ENCODE measurements around the gene AOAH. TPM values are rescaled to one million over a fixed set of nuclear protein-coding genes. Genes with fewer than 3 reads are reported as not detected.

Gene AOAH
- total and polyA plus RNA-seq, 2 donors from 2014 or later, result 2.7 to 24.7 TPM

DNA sequence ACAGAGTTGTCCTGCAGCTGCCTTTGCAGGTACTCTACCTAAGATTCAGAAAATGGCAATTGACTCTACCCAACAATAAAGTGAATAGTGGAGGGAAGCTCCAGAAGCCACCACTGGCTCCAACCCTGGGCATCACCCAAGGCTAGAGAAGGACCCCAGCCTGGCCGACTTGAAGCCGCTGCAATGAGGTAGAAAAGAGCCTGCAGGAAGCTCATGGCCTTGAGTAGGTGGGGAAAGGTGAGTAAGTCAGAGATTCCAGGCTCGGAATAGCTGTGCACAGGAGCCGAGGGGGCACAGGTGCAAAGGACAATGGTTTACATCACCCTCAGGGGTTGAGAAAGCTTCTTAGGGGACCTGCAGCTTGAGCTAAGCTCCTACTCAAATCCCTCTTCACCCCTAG is 83.6 kb downstream of the AOAH start:
- no peaks in the 10 kb centered on the region for H3K9me3 ChIP-seq (ENCODE audit: control insufficient read depth in 2 of 3, insufficient read depth in 1 of 3, low read length in 3 of 3)
- no peaks in the 10 kb centered on the region for H3K36me3 ChIP-seq (ENCODE audit: control insufficient read depth in 2 of 3, insufficient read depth in 3 of 3, low read length in 3 of 3)
- no peak overlapping the region for H3K27ac ChIP-seq (ENCODE audit: low read depth in 2 of 2, low read length in 2 of 2)
- no peaks in the 10 kb centered on the region for H3K4me1 ChIP-seq (ENCODE audit: control insufficient read depth in 2 of 3, insufficient read depth in 2 of 3, low read depth in 1 of 3, low read length in 3 of 3)
- H3K9ac ChIP-seq (ENCODE audit: low read length in 3 of 3), result no peak overlapping the region
- no peaks in the 10 kb centered on the region for H3K27me3 ChIP-seq (ENCODE audit: control insufficient read depth, insufficient read depth, low read length)
- TF ChIP-seq CTCF (IDR thresholded peaks at IDR 0.05; ENCODE audit: borderline replicate concordance, extremely low read depth, insufficient read depth), result no peak
- DNase-seq, result no peak
- no peak overlapping the region for H3K4me3 ChIP-seq (ENCODE audit: low read length in 3 of 3)
- FAIRE-seq, result no peak
- intact Hi-C loops (cut with DNase I), result no loop called here

GRCh38 chr7:36639826-36640225 is 84.5 kb downstream of the AOAH start:
- no peak for FAIRE-seq
- H3K9ac ChIP-seq (ENCODE audit: low read length in 3 of 3), result no peak overlapping the region

GRCh38 chr7:36638586-36639263 is 85.6 kb downstream of the AOAH start:
- DNase-seq, result no peak
- no peaks in the 10 kb centered on the region for H3K9me3 ChIP-seq (ENCODE audit: control insufficient read depth in 2 of 3, insufficient read depth in 1 of 3, low read length in 3 of 3)
- H3K4me3 ChIP-seq (ENCODE audit: low read length in 3 of 3), result no peak overlapping the region
- no peaks in the 10 kb centered on the region for H3K27me3 ChIP-seq (ENCODE audit: control insufficient read depth, insufficient read depth, low read length)
- intact Hi-C loops (cut with DNase I), result no loop called here
- no peak for FAIRE-seq
- peaks cover 0 to 2% (median 0%) of the 10 kb centered on the region in 3 donors for H3K4me1 ChIP-seq (ENCODE audit: control insufficient read depth in 2 of 3, insufficient read depth in 2 of 3, low read depth in 1 of 3, low read length in 3 of 3)
- H3K9ac ChIP-seq (ENCODE audit: low read length in 3 of 3), result no peak overlapping the region
- no peaks in the 10 kb centered on the region for H3K36me3 ChIP-seq (ENCODE audit: control insufficient read depth in 2 of 3, insufficient read depth in 3 of 3, low read length in 3 of 3)
- H3K27ac ChIP-seq (ENCODE audit: low read depth in 2 of 2, low read length in 2 of 2), result no peak overlapping the region
- TF ChIP-seq CTCF (IDR thresholded peaks at IDR 0.05; ENCODE audit: borderline replicate concordance, extremely low read depth, insufficient read depth), result no peak

More at GRCh38 chr7:36639826-36640225, 84.5 kb downstream of the AOAH start:
- no peak overlapping the region for H3K4me3 ChIP-seq (ENCODE audit: low read length in 3 of 3)
- DNase-seq, result no peak
- no peak overlapping the region for H3K27ac ChIP-seq (ENCODE audit: low read depth in 2 of 2, low read length in 2 of 2)
- no peaks in the 10 kb centered on the region for H3K36me3 ChIP-seq (ENCODE audit: control insufficient read depth in 2 of 3, insufficient read depth in 3 of 3, low read length in 3 of 3)
- no peak for TF ChIP-seq CTCF (IDR thresholded peaks at IDR 0.05; ENCODE audit: borderline replicate concordance, extremely low read depth, insufficient read depth)
- H3K27me3 ChIP-seq (ENCODE audit: control insufficient read depth, insufficient read depth, low read length), result no peaks in the 10 kb centered on the region
- H3K9me3 ChIP-seq (ENCODE audit: control insufficient read depth in 2 of 3, insufficient read depth in 1 of 3, low read length in 3 of 3), result no peaks in the 10 kb centered on the region
- intact Hi-C loops (cut with DNase I), result no loop called here
- no peaks in the 10 kb centered on the region for H3K4me1 ChIP-seq (ENCODE audit: control insufficient read depth in 2 of 3, insufficient read depth in 2 of 3, low read depth in 1 of 3, low read length in 3 of 3)

DNA sequence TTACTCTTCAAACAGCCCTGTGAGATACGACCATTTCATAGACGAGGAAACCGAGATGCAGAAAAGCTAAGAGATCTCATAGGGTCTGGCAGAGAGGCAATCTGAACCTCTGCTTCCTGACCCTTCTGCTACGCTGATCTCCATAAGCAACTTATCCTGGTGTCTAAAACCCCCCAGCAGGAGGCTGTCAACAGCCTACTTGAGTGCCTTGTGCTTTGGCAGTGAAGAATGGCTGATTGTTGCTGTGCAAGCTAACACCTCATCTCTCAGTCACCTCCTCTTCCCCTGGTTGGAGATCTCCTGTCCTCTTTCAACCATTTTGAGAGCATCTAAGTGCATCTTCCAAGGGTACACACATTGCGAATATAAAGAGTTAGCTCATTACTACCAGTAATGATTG is 86.2 kb downstream of the AOAH start:
- Histone ChIP-seq H3K9me3 (ENCODE audit: control insufficient read depth in 2 of 3, insufficient read depth in 1 of 3, low read length in 3 of 3) (no peaks in the 10 kb centered on the region), H3K4me1 (ENCODE audit: control insufficient read depth in 2 of 3, insufficient read depth in 2 of 3, low read depth in 1 of 3, low read length in 3 of 3) (peaks cover 0 to 4% (median 2%) of the 10 kb centered on the region in 3 donors), H3K4me3 (ENCODE audit: low read length in 3 of 3) (no peak overlapping the region), H3K9ac (ENCODE audit: low read length in 3 of 3) (no peak overlapping the region), H3K27me3 (ENCODE audit: control insufficient read depth, insufficient read depth, low read length) (no peaks in the 10 kb centered on the region), H3K36me3 (ENCODE audit: control insufficient read depth in 2 of 3, insufficient read depth in 3 of 3, low read length in 3 of 3) (no peaks in the 10 kb centered on the region), H3K27ac (ENCODE audit: low read depth in 2 of 2, low read length in 2 of 2) (no peak overlapping the region)
- intact Hi-C loops (cut with DNase I), result no loop called here
- DNase-seq, result no peak
- FAIRE-seq, result no peak
- no peak for TF ChIP-seq CTCF (IDR thresholded peaks at IDR 0.05; ENCODE audit: borderline replicate concordance, extremely low read depth, insufficient read depth)

Data from kidney (tissue), 14 donors.